Right lobe of liver (tissue), 6 donors: ENCODE results near the gene ADGRD2. TPM values are rescaled to one million over a fixed set of nuclear protein-coding genes. Genes with fewer than 3 reads are reported as not detected.

Experiments used
- ATAC-seq, 4 donors: fragments of 200-7000 bp; cut with Tn5 transposase; one replicate each; pipeline ENCODE4 v1.9.1; 2020; ENCODE audit warnings: mild to moderate bottlenecking in 4 of 4, moderate library complexity in 4 of 4
- DNase-seq, 3 donors: peaks; one replicate each; pipeline ENCODE4 v3.0.0-alpha.2; 2020
- H3K27ac ChIP-seq, 3 donors: fragments of 200-600 bp; one replicate each; pipeline ENCODE4 v1.8.0; 2022
- H3K27me3 ChIP-seq, 2 donors: fragments of 200-600 bp; one replicate each; pipeline ENCODE4 v1.8.0; 2022
- H3K36me3 ChIP-seq, 4 donors: fragments of 200-600 bp; sonication (generic) in 1 of 4; one replicate each; pipeline versions ENCODE4 v1.5.1 to v1.8.0; 2017 to 2022; ENCODE audit warnings: control low read depth in 1 of 4
- H3K4me1 ChIP-seq, 4 donors: fragments of 200-600 bp; sonication (generic) in 1 of 4; one replicate each; pipeline versions ENCODE4 v1.5.1 to v1.8.0; 2017 to 2022; ENCODE audit warnings: control low read depth in 1 of 4
- H3K4me3 ChIP-seq, 3 donors: fragments of 200-600 bp; one replicate each; pipeline ENCODE4 v1.8.0; 2022
- H3K9me3 ChIP-seq, 4 donors: fragments of 200-600 bp; sonication (generic) in 1 of 4; one replicate each; pipeline versions ENCODE4 v1.5.1 to v1.8.0; 2017 to 2022; ENCODE audit warnings: control low read depth in 1 of 4
- POLR2A ChIP-seq: fragments of 450-650 bp; IDR thresholded peaks from one replicate; pipeline ENCODE4 v1.6.1; 2017; ENCODE audit warnings: antibody characterized with exemption, mild to moderate bottlenecking
- WGBS: methylation state at CpG from one replicate; pipeline ENCODE4 v1.1.6; 2018; ENCODE audit warnings: low coverage, low lambda C conversion rate; ENCODE audit not compliant: insufficient coverage; ENCODE audit errors: missing lambda C conversion rate; 5-methylcytosine and 5-hydroxymethylcytosine counted together
- intact Hi-C, 2 donors: fragments of 100-400 bp; cut with DNase I; formaldehyde crosslinking; loops; one replicate each; pipeline versions ENCODE4 v1.11.2 to v1.14.1; 2022
- total RNA-seq, 6 experiments: library from RNA; depleted of rRNA in 2 of 6; stranded (reverse); fragments of >200 nt in 2 of 6; fragmentation: NEBNext Ultra II Directional in 3 of 6; extraction: Animal tissue kit (Norgen Biotek cat#: 25700) in 3 of 6; gene quantifications; one replicate each; pipeline versions ENCODE4 v1.1.0 to v1.2.4, GENCODE V29; 2016 to 2023
- TF ChIP-seq, protein P1 (sequence below), 4 donors: fragments of 200-600 bp in 3 of 4; fragments of 450-650 bp in 1 of 4; IDR thresholded peaks; one replicate each; pipeline versions ENCODE4 v1.5.1 to v1.8.0; 2016 to 2022; ENCODE audit warnings: antibody characterized with exemption in 4 of 4, mild to moderate bottlenecking in 2 of 4
- donor health status: DM: no; HTN: yes; CAD: no.
- donor health status: DM: no; HTN: no; CAD: no.
- donor health status: DM: no; HTN: no; CAD: no.
- donor health status: DM: no; HTN: yes; CAD: no.
- donor health status: DM: no; HTN: yes; CAD: no.

The ADGRD2 gene
- total RNA-seq, 6 experiments from 2014 or later = not detected

DNA sequence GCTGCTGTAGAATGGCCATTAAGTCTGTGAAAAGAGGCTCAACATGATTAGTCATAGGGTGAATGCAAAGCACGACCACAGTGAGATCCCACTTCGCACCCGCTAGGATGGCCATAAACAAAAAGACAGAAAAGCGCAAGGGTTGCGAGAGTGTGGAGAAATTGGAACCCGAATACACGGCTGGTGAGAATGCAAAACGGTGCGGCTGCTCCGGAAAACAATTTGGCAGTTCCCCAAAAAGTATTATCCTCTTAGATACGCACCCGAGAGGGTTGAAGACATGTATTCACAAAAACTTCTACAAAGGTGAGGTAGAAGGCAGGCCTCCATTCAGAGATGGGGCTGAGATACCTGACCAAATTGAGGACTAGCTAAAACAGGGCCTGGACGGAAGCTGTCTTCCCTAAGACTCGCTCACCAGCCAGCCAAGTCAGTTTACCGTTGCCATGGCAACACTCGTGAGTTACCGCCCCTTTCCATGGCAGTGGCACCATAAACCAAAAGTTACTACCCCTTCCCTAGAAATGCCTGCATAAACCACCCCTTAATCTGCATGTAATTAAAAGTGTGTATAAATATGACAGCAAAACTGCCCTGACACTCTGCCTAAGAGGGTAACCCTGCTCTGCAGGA, 34.3 kb upstream of the ADGRD2 start:
- Histone ChIP-seq H3K4me3 (no peak overlapping the region), H3K27ac (no peak overlapping the region), H3K27me3 (no peaks in the 10 kb centered on the region), H3K36me3 (peaks cover 0 to 29% (median 19%) of the 10 kb centered on the region in 4 donors), H3K9me3 (no peaks in the 10 kb centered on the region), H3K4me1 (peaks cover 0 to 24% (median 5%) of the 10 kb centered on the region in 4 donors)
- no peak for DNase-seq
- 81% methylated on average over 16 of the region's 17 CpGs for WGBS
- no peak for ATAC-seq
- TF ChIP-seq POLR2A = no peak
- intact Hi-C loops = no loop called here

DNA sequence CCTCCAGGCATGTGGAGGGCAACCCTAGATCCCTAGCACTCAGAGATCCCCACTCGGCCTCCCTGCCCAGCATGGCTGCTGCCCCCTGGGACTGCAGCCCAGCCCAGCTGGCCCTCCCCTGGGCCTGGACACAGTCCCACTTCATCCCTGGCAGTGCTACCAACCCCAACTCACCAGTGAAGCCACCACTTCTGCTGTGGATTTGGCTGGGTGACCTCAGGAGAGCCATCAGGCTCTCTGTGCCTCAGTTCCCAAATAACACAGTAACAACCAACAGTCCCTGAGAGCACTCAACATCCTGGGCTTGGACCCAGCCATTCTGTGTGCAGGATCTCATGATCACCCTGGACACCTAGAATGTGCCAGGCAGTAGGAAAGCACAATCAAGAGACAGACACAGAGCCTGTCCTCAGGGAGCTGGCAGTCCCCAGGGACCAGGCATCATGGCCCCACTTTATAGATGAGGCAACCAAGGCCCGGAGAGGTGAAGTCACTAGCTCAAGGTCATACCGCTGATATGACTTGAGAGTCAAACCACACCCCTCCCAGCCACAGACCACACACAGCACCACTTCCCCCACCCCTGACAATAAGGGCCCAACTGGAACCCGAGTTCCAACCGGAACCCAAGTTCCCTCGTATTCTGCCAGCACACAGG, 30.3 kb upstream of the ADGRD2 start:
- no peak overlapping the region for H3K27ac ChIP-seq
- H3K9me3 ChIP-seq = no peaks in the 10 kb centered on the region
- intact Hi-C loops = loop anchor here (5.0 kb wide), 2 partner anchors 112 to 117 kb away; no protein-coding TSS in a partner anchor
- TF ChIP-seq, protein P1, sequence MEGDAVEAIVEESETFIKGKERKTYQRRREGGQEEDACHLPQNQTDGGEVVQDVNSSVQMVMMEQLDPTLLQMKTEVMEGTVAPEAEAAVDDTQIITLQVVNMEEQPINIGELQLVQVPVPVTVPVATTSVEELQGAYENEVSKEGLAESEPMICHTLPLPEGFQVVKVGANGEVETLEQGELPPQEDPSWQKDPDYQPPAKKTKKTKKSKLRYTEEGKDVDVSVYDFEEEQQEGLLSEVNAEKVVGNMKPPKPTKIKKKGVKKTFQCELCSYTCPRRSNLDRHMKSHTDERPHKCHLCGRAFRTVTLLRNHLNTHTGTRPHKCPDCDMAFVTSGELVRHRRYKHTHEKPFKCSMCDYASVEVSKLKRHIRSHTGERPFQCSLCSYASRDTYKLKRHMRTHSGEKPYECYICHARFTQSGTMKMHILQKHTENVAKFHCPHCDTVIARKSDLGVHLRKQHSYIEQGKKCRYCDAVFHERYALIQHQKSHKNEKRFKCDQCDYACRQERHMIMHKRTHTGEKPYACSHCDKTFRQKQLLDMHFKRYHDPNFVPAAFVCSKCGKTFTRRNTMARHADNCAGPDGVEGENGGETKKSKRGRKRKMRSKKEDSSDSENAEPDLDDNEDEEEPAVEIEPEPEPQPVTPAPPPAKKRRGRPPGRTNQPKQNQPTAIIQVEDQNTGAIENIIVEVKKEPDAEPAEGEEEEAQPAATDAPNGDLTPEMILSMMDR (IDR thresholded peaks at IDR 0.05) = peak in 1 of 4 donors; percentile 5
- TF ChIP-seq POLR2A = no peak
- H3K36me3 ChIP-seq = no peaks in the 10 kb centered on the region
- WGBS = no CpG with 5 or more reads among the region's 6 CpGs
- ATAC-seq (no peak), DNase-seq (no peak)
- no peaks in the 10 kb centered on the region for H3K27me3 ChIP-seq
- H3K4me3 ChIP-seq = no peak overlapping the region
- H3K4me1 ChIP-seq = no peaks in the 10 kb centered on the region

DNA sequence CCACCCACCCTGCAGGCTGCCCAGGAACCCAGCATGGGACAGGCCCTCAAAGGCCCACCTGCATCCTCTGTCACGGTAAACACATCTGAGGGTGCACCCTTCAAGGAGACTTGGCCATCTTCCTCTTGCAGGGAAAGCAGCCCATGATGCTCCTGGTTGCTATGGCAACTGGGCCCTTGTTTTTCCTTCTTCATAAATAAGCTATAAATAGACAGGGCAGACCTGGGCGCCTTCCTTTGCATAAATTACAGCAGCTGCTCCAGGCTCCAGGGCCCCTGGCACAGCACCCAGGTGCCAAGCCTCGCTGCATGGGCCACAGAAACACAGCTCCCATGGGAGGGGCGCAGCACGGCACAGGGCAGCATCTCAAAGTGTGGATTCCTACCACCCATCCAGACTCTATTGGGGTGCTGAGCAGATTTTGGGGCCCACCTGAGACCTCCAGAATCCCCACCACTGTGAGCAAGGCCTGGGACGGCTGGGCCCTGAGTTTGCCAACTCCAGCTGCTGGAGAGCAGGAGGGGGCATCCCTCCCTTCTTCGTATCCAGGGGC, 29.2 kb upstream of the ADGRD2 start:
- 67% methylated on average over 2 of the region's 7 CpGs for WGBS
- Histone ChIP-seq H3K27ac (no peak overlapping the region), H3K4me1 (no peaks in the 10 kb centered on the region), H3K36me3 (no peaks in the 10 kb centered on the region), H3K27me3 (no peaks in the 10 kb centered on the region), H3K9me3 (no peaks in the 10 kb centered on the region), H3K4me3 (no peak overlapping the region)
- TF ChIP-seq POLR2A = no peak
- TF ChIP-seq, protein P1 (IDR thresholded peaks at IDR 0.05) = no peak
- intact Hi-C loops = loop anchor here (5.0 kb wide), 2 partner anchors 111 to 116 kb away; no protein-coding TSS in a partner anchor
- DNase-seq = no peak
- ATAC-seq = no peak

DNA sequence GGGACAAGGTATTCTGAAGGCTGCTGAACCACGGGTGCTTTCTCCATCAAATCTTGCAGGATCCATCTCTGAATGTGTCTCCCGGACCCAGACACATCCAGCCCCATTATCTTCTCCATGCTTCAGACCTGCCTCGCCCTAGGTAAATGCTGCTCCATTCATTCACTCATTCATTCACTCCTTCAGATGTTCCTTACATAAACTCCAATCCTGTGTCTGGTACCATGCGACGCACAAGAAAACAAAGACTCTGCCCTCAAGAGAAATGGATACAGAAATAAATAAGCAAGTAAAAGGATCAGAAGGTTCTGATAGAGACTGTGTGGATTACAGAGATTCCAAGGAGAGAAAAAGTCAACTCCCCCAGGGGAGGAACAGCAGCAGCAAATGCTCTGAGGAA, 27.1 kb upstream of the ADGRD2 start:
- no peaks in the 10 kb centered on the region for H3K4me1 ChIP-seq

More for the DNA sequence above, 27.1 kb upstream of the ADGRD2 start:
- Histone ChIP-seq H3K36me3 (no peaks in the 10 kb centered on the region), H3K4me3 (no peak overlapping the region), H3K27me3 (no peaks in the 10 kb centered on the region), H3K9me3 (no peaks in the 10 kb centered on the region), H3K27ac (no peak overlapping the region)
- no peak for DNase-seq
- intact Hi-C loops = loop anchor here (5.0 kb wide), 2 partner anchors 109 to 114 kb away; no protein-coding TSS in a partner anchor
- no peak for ATAC-seq
- WGBS = 72% methylated on average over 5 of the region's 5 CpGs
- TF ChIP-seq POLR2A = no peak
- TF ChIP-seq, protein P1 (IDR thresholded peaks at IDR 0.05) = no peak
